Esophagus squamous epithelium (tissue), 5 donors: Measurements from ENCODE around the gene HOXB8. TPM values are rescaled to one million over a fixed set of nuclear protein-coding genes. Genes with fewer than 3 reads are reported as not detected.

Source experiments
- DNase-seq: peaks from one replicate; lab custom pipeline; 2025; lab: John Stamatoyannopoulos, UW
- H3K27ac ChIP-seq, 4 donors: fragments of 200-600 bp; sonication (generic); one replicate each; pipeline ENCODE4 v1.5.1; 2016 to 2019; ENCODE audit warnings: mild to moderate bottlenecking in 1 of 4
- H3K27me3 ChIP-seq, 4 donors: fragments of 200-600 bp; sonication (generic); 1 replicate in 3 of 4; 2 replicates in 1 of 4; pipeline versions ENCODE4 v1.5.1 to v1.6.0; 2017 to 2021; ENCODE audit warnings: antibody characterized with exemption in 1 of 4
- H3K36me3 ChIP-seq, 3 donors: fragments of 200-600 bp; sonication (generic); one replicate each; pipeline ENCODE4 v1.5.1; 2016 to 2019
- H3K4me1 ChIP-seq, 3 donors: fragments of 200-600 bp; sonication (generic); one replicate each; pipeline ENCODE4 v1.5.1; 2017 to 2019
- H3K4me3 ChIP-seq, 4 donors: fragments of 200-600 bp; sonication (generic); 1 replicate in 3 of 4; 2 replicates in 1 of 4; pipeline ENCODE4 v1.5.1; 2016 to 2019; ENCODE audit warnings: mild to moderate bottlenecking in 2 of 4, moderate library complexity in 1 of 4
- H3K9me3 ChIP-seq, 3 donors: fragments of 200-600 bp; sonication (generic); one replicate each; pipeline ENCODE4 v1.5.1; 2016 to 2019
- CTCF ChIP-seq, 6 experiments: fragments of 450-650 bp in 4 of 6; fragments of 200-600 bp in 2 of 6; sonication (generic) in 2 of 6; IDR thresholded peaks; one replicate each; pipeline ENCODE4 v1.5.1; 2016 to 2019; ENCODE audit warnings: antibody characterized with exemption in 6 of 6, mild to moderate bottlenecking in 4 of 6, moderate library complexity in 4 of 6
- POLR2A ChIP-seq, 4 donors: fragments of 450-650 bp; IDR thresholded peaks; one replicate each; pipeline ENCODE4 v1.6.1; 2017; ENCODE audit warnings: antibody characterized with exemption in 4 of 4, mild to moderate bottlenecking in 4 of 4, moderate library complexity in 3 of 4
- WGBS, 2 donors: methylation state at CpG; one replicate each; pipeline ENCODE4 v1.1.5; 2018; 5-methylcytosine and 5-hydroxymethylcytosine counted together
- intact Hi-C: fragments of 100-400 bp; cut with DNase I; formaldehyde crosslinking; loops from one replicate; pipeline ENCODE4 v1.15.0; 2022
- total RNA-seq, 4 donors: library from RNA; depleted of rRNA; stranded (reverse); fragments of >200 nt; gene quantifications; one replicate each; pipeline ENCODE4 v1.1.0, GENCODE V29; 2016
- donor health status: DM: yes; HTN: yes; CAD: no.

The HOXB8 gene
- total RNA-seq, 4 donors from 2014 or later = not detected

- H3K27ac ChIP-seq = no peak overlapping the region
- H3K9me3 ChIP-seq = no peaks in the 10 kb centered on the region
- DNase-seq = no peak
- no peak overlapping the region for H3K4me3 ChIP-seq
- no peaks in the 10 kb centered on the region for H3K36me3 ChIP-seq
- H3K4me1 ChIP-seq = peaks cover 22 to 40% (median 23%) of the 10 kb centered on the region in 3 donors
- intact Hi-C loops = no loop called here
- peaks cover 39 to 100% (median 85%) of the 10 kb centered on the region in 4 donors for H3K27me3 ChIP-seq
- TF ChIP-seq POLR2A (IDR thresholded peaks at IDR 0.05) (no peak), CTCF (IDR thresholded peaks at IDR 0.05) (no peak)
- WGBS, 2 donors = 37 to 43% methylated on average over 4 of the region's 5 CpGs
These were observed 14.3 kb upstream of the HOXB8 start for GRCh38 chr17:48629411-48629759.

DNA sequence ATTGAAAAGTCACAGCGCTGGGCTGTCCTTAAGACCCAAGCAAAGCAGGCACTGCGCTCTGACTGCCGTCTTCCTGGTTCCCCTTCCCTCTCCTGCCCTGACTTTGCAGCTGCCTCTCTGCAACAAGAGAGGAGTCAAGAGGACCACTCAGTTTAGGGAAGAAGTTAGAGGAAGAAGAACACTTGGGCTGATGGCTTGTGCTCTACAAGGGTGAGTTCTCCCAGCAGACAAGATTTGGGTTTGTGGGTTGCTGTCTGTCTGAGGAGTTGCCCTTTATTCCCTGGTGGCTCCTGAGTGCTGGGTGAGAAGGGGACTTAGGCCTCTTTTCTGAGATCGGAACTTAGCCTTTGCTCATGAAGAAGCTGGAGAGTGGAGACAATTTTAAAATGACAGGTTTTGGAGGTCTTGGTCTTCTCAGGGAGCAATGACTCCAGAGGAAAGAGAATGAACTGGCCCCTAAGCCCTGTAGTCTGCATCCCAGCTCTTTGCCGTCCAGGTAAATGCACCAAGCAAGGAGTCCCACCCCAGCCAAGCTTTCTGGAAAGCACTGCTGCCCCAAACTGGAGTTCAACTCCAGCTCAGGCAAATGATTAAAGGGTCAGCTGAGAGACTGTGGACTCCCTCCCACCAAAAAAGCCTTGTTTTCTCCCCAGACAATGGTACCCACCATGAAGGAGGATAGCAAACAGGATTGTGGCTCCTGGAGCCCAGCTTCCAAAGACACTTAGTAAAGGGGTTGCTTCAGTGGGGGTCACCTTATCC lies 13.7 kb upstream of the HOXB8 start:
- TF ChIP-seq POLR2A (IDR thresholded peaks at IDR 0.05) (no peak), CTCF (IDR thresholded peaks at IDR 0.05) (no peak)
- Histone ChIP-seq H3K27me3 (peaks cover 38 to 100% (median 83%) of the 10 kb centered on the region in 4 donors), H3K4me1 (peaks cover 22 to 35% (median 23%) of the 10 kb centered on the region in 3 donors), H3K4me3 (no peak overlapping the region), H3K36me3 (no peaks in the 10 kb centered on the region), H3K27ac (no peak overlapping the region), H3K9me3 (no peaks in the 10 kb centered on the region)
- intact Hi-C loops = no loop called here
- DNase-seq = no peak
- 18 to 23% methylated on average over 4 to 5 of the region's 5 CpGs for WGBS, 2 donors

GRCh38 chr17:48627623-48628521 lies 12.8 kb upstream of the HOXB8 start:
- H3K36me3 ChIP-seq = no peaks in the 10 kb centered on the region
- H3K27ac ChIP-seq = no peak overlapping the region
- peaks cover 33 to 100% (median 84%) of the 10 kb centered on the region in 4 donors for H3K27me3 ChIP-seq
- H3K9me3 ChIP-seq = no peaks in the 10 kb centered on the region
- DNase-seq = no peak
- 27 to 33% methylated on average over 13 to 21 of the region's 27 CpGs for WGBS, 2 donors
- intact Hi-C loops = no loop called here
- TF ChIP-seq POLR2A (IDR thresholded peaks at IDR 0.05) (no peak), CTCF (IDR thresholded peaks at IDR 0.05) (no peak)
- H3K4me3 ChIP-seq = no peak overlapping the region
- H3K4me1 ChIP-seq = peaks cover 22 to 26% (median 23%) of the 10 kb centered on the region in 3 donors

GRCh38 chr17:48627118-48627597 lies 12.1 kb upstream of the HOXB8 start:
- Histone ChIP-seq H3K9me3 (no peaks in the 10 kb centered on the region), H3K27ac (no peak overlapping the region), H3K4me1 (peaks cover 22 to 26% (median 23%) of the 10 kb centered on the region in 3 donors), H3K36me3 (no peaks in the 10 kb centered on the region), H3K27me3 (peaks cover 33 to 100% (median 81%) of the 10 kb centered on the region in 4 donors), H3K4me3 (no peak overlapping the region)
- TF ChIP-seq CTCF (IDR thresholded peaks at IDR 0.05) (no peak), POLR2A (IDR thresholded peaks at IDR 0.05) (no peak)
- WGBS, 2 donors = 17 to 18% methylated on average over 5 of the region's 5 CpGs
- DNase-seq = no peak
- intact Hi-C loops = no loop called here
